Retinal pigment epithelial cell (primary cell): ENCODE data around the gene LRCOL1.

ENCODE experiments used
- DNase-seq: peaks from one replicate; pipeline ENCODE4 v3.0.0-alpha.2; 2010; ENCODE audit warnings: low read depth
- H3K4me3 ChIP-seq: 2 replicates; pipeline ENCODE4 v1.5.1; 2011; ENCODE audit warnings: mild to moderate bottlenecking, low read length, control low read depth, moderate library complexity
- TF ChIP-seq, protein P1 (sequence below): conservative IDR thresholded peaks from 2 replicates; pipeline ENCODE4 v1.5.1; 2011; ENCODE audit warnings: low read depth, low read length, control low read depth, inconsistent platforms

Gene LRCOL1

DNA sequence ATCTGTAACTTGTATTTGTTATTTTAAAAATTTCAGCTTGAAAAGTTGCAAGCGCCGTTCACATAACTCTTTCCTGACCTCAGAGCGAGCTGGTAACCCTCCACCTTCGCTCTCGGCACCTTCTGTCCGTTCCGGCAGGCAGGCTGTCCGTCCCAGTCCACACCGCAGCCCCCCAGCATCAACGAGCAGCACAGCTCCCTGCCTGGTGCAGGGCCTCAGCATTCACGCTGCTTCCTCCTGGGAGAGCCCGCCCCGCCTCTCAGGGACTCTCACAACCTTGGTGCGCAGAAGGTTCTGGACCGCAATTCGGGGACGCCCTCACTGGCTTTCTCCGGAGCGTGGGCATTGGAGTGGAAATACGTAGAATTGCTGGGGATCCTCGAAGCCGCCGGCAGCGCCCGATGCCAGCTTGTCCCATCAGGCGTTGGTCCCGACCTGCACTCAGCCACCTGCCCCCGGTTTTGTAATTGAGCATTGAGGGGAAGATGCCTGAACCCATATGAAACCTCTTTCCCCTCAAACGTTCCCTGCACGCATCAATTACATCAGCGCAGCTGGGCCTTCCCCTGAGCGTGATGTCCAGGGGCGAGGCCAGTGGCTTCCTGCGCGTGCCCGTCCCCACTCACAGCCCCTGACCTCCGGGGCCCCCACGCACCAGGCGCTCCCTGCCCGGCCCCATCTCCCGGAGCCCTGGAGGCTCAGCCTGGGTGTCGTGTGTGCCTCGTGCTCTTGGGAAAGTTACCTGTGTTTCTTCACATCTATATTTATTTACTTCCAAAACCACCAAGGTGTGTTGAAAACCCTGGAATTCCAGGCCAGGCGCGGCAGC, 19.1 kb downstream of the LRCOL1 start:
- H3K4me3 ChIP-seq: no peak overlapping the region
- TF ChIP-seq, protein P1, sequence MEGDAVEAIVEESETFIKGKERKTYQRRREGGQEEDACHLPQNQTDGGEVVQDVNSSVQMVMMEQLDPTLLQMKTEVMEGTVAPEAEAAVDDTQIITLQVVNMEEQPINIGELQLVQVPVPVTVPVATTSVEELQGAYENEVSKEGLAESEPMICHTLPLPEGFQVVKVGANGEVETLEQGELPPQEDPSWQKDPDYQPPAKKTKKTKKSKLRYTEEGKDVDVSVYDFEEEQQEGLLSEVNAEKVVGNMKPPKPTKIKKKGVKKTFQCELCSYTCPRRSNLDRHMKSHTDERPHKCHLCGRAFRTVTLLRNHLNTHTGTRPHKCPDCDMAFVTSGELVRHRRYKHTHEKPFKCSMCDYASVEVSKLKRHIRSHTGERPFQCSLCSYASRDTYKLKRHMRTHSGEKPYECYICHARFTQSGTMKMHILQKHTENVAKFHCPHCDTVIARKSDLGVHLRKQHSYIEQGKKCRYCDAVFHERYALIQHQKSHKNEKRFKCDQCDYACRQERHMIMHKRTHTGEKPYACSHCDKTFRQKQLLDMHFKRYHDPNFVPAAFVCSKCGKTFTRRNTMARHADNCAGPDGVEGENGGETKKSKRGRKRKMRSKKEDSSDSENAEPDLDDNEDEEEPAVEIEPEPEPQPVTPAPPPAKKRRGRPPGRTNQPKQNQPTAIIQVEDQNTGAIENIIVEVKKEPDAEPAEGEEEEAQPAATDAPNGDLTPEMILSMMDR: no peak
- DNase-seq: no peak

DNA sequence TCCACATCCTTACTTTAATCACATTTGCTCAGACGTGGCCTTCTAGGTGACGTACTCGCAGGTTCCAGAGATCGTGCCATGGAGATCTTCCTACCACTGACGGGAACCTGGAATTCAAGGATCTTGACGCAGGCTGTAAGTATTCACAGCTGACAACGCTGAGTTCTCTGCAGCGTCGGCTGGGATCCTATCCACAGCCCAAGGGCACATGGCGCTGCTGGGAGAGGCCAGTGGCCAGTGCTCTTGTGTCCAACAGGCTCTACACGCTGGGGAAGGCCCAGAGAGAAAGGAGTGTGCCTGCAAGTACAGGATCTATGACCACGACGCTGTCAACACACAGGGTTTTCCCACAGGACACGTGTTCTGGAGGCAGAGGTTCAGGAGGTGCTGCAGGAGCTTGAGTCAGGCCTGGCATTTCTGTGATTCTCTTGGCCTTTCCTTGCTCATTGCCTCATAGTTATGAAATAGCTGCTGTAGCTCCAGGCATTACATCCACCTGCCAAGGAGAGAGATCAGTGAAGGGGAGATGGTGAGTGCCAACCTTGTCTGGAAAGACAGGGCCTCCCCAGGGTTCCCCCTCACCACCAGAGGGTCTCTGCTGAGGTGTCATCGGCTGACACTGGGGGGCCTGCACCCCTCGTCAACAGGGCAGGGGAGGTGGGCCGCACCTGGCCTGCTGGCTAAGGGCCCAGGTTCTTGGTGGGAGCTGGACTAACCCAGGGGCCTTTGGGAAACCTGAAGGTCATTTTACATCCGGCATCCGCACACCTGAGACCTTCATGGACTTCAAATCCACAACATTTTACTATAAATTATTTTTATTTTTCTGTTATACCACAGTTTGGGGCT, 21.3 kb downstream of the LRCOL1 start:
- no peak for DNase-seq
- TF ChIP-seq, protein P1: no peak
- no peak overlapping the region for H3K4me3 ChIP-seq

DNA sequence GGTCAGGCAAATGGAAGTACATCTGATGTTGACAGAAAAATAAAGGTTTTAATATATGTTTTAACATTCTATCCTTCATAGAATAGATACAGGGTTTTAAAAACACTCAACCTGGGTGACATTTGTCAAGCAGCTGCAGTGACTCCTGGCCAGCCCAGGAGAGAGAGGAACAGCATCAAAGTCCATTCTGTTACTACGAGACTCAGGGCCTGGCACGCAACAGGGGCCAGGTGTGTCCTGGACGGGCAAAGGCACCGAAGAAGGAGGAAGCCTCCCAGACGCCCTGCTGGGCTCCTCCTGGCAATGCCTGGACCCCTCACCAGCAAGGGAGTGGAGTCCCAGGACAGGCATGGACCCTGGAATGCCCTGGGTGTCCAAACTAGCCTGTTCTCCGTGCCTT, 22.1 kb downstream of the LRCOL1 start:
- TF ChIP-seq, protein P1: no peak
- no peak for DNase-seq
- no peak overlapping the region for H3K4me3 ChIP-seq

DNA sequence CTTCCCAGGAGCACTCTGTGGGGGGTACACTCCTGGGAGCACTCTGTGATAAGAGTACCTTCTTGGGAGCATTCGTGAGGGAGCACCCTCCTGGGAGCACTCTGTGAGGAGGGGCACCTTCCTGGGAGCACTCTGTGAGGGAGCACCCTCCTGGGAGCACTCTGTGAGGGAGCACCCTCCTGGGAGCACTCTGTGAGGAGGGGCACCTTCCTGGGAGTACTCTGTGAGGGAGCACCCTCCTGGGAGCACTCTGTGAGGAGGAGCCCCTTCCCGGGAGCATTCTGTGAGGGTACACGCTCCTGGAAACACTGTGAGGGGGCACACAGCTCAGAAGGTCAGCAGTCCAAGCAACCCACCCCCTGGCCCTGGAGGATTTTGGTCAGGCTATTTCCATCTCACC, 22.6 kb downstream of the LRCOL1 start:
- H3K4me3 ChIP-seq: no peak overlapping the region
- no peak for DNase-seq
- TF ChIP-seq, protein P1: no peak

DNA sequence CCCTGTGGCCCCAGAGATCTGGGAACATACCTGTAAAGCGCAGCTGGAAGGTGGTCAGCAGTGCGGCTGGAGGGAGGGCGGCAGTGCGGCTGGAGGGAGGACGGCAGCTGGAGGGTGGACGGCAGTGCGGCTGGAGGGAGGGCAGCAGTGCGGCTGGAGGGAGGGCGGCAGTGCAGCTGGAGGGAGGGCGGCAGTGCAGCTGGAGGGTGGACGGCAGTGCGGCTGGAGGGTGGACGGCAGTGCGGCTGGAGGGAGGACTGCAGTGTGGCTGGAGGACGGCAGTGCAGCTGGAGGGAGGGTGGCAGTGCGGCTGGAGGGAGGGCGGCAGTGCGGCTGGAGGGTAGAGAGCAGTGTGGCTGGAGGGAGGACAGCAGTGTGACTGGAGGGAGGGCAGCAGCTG, 23.5 kb downstream of the LRCOL1 start:
- no peak for DNase-seq
- TF ChIP-seq, protein P1: no peak
- H3K4me3 ChIP-seq: no peak overlapping the region

DNA sequence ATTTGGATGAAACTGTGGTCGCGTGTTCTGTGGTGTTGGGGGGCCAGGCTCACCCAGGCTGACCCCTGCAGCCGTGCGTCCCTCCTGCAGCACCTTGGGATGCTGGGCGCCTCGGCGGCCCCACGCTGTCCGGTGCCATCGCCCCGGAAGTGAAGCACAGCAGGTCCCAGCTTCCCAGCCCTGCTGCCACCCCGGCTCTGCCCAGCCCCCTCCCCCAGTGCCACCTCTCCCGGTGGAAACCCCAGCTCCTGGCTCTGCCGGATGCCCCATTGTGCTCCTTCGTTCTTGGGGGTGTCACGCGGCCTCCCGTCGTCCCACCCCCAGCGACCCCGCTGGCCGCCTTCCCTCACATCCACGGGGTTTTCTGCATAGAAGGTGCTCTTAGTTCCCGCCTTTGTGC, 25.2 kb downstream of the LRCOL1 start:
- TF ChIP-seq, protein P1: no peak

More for the DNA sequence above, 25.2 kb downstream of the LRCOL1 start:
- no peak overlapping the region for H3K4me3 ChIP-seq
- no peak for DNase-seq
